ENCODE measurements around the gene RAD9A. TPM values are rescaled to one million over a fixed set of nuclear protein-coding genes. Genes with fewer than 3 reads are reported as not detected.

Gene RAD9A
- total and polyA plus RNA-seq, 9 of the 15 experiments (the other 6 are each of a cell fraction or from before 2014, with no cell fraction given), result 1.4 to 41.2 (median 16.1) TPM

DNA sequence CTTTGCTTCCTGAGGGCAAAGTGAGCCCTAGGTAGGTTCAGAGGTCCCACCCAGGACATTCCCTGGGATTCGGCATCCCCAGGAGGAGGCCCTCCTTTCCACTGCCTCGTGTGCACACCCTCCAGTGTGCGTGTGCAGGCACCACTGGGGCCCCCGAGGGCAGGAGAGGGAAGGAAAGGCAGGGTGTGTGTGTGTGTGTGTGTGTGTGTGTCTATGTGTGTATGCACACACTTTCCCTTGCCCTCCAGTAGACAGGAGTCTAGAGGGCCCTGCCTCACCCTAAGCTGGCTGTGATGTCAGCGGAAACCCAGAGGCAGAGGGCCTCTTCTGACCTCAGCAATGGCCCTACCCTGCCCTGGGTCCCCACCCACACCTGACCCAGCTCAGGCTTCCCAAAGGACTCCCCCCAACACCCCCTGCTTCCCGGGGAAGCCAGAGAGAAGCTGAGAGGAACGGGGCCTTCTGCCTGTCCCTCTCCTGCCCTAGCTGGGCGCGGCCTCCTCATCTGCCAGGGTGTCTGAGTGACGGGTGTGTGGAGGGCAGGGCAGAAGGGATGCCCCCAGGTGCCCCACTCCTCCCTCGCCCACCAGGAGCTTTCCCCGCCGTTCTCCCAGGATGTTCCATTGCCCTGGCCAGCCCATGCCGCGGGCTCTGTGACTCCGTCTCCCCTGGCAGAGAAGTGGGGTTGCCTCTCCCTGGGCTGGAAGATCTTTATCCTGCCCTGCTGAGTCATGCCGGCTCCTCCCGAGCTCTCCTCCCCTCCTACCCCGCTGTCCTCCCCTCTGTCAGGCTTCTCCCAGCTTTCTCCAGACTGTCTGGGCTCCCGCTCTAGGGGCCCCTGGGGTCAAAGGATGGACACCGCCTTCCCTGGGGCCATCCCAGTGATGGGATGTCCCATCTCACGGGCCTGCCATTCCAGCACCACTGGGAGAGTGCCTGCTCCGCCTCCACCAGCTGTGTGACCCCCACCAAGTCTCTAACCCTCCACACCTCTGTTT, 12.4 kb upstream of the RAD9A start (continued):
- TF ChIP-seq DDX20 (tag; IDR thresholded peaks at IDR 0.05; ENCODE audit: low read depth), result no peak
- no peak for TF ChIP-seq STAG1 (CRISPR knock-in tag; IDR thresholded peaks at IDR 0.05; ENCODE audit: borderline replicate concordance)
- TF ChIP-seq, protein P1, sequence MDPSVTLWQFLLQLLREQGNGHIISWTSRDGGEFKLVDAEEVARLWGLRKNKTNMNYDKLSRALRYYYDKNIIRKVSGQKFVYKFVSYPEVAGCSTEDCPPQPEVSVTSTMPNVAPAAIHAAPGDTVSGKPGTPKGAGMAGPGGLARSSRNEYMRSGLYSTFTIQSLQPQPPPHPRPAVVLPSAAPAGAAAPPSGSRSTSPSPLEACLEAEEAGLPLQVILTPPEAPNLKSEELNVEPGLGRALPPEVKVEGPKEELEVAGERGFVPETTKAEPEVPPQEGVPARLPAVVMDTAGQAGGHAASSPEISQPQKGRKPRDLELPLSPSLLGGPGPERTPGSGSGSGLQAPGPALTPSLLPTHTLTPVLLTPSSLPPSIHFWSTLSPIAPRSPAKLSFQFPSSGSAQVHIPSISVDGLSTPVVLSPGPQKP (CRISPR knock-in tag; IDR thresholded peaks at IDR 0.05), result no peak
- peak; percentile 80; the same call in 1 of the 2 replicates for TF ChIP-seq BACH1 (tag; IDR thresholded peaks at IDR 0.05)
- TF ChIP-seq HDAC1 (IDR thresholded peaks at IDR 0.05), result 0 out of 4 replicates have a peak, but pooled peaks of 1 of the 2 experiments have one; percentile 58
- TF ChIP-seq, protein P2, sequence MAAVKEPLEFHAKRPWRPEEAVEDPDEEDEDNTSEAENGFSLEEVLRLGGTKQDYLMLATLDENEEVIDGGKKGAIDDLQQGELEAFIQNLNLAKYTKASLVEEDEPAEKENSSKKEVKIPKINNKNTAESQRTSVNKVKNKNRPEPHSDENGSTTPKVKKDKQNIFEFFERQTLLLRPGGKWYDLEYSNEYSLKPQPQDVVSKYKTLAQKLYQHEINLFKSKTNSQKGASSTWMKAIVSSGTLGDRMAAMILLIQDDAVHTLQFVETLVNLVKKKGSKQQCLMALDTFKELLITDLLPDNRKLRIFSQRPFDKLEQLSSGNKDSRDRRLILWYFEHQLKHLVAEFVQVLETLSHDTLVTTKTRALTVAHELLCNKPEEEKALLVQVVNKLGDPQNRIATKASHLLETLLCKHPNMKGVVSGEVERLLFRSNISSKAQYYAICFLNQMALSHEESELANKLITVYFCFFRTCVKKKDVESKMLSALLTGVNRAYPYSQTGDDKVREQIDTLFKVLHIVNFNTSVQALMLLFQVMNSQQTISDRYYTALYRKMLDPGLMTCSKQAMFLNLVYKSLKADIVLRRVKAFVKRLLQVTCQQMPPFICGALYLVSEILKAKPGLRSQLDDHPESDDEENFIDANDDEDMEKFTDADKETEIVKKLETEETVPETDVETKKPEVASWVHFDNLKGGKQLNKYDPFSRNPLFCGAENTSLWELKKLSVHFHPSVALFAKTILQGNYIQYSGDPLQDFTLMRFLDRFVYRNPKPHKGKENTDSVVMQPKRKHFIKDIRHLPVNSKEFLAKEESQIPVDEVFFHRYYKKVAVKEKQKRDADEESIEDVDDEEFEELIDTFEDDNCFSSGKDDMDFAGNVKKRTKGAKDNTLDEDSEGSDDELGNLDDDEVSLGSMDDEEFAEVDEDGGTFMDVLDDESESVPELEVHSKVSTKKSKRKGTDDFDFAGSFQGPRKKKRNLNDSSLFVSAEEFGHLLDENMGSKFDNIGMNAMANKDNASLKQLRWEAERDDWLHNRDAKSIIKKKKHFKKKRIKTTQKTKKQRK (IDR thresholded peaks at IDR 0.05; ENCODE audit: borderline replicate concordance, low read depth, low read length), result no peak
- no peak for TF ChIP-seq FOXA1 (IDR thresholded peaks at IDR 0.05; ENCODE audit: borderline replicate concordance)
- TF ChIP-seq, protein P3, sequence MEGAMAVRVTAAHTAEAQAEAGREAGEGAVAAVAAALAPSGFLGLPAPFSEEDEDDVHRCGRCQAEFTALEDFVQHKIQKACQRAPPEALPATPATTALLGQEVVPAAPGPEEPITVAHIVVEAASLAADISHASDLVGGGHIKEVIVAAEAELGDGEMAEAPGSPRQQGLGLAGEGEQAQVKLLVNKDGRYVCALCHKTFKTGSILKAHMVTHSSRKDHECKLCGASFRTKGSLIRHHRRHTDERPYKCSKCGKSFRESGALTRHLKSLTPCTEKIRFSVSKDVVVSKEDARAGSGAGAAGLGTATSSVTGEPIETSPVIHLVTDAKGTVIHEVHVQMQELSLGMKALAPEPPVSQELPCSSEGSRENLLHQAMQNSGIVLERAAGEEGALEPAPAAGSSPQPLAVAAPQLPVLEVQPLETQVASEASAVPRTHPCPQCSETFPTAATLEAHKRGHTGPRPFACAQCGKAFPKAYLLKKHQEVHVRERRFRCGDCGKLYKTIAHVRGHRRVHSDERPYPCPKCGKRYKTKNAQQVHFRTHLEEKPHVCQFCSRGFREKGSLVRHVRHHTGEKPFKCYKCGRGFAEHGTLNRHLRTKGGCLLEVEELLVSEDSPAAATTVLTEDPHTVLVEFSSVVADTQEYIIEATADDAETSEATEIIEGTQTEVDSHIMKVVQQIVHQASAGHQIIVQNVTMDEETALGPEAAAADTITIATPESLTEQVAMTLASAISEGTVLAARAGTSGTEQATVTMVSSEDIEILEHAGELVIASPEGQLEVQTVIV (CRISPR knock-in tag; IDR thresholded peaks at IDR 0.05; ENCODE audit: borderline replicate concordance), result no peak
- TF ChIP-seq, protein P4, sequence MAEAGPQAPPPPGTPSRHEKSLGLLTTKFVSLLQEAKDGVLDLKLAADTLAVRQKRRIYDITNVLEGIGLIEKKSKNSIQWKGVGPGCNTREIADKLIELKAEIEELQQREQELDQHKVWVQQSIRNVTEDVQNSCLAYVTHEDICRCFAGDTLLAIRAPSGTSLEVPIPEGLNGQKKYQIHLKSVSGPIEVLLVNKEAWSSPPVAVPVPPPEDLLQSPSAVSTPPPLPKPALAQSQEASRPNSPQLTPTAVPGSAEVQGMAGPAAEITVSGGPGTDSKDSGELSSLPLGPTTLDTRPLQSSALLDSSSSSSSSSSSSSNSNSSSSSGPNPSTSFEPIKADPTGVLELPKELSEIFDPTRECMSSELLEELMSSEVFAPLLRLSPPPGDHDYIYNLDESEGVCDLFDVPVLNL (CRISPR knock-in tag; IDR thresholded peaks at IDR 0.05; ENCODE audit: low read depth), result no peak
- no peak for TF ChIP-seq ZNF347 (CRISPR knock-in tag; IDR thresholded peaks at IDR 0.05; ENCODE audit: low read depth)
- peak; percentile 53; the same call in 1 of the 2 replicates for TF ChIP-seq ZNF212 (CRISPR knock-in tag; IDR thresholded peaks at IDR 0.05)
- TF ChIP-seq, protein P5, sequence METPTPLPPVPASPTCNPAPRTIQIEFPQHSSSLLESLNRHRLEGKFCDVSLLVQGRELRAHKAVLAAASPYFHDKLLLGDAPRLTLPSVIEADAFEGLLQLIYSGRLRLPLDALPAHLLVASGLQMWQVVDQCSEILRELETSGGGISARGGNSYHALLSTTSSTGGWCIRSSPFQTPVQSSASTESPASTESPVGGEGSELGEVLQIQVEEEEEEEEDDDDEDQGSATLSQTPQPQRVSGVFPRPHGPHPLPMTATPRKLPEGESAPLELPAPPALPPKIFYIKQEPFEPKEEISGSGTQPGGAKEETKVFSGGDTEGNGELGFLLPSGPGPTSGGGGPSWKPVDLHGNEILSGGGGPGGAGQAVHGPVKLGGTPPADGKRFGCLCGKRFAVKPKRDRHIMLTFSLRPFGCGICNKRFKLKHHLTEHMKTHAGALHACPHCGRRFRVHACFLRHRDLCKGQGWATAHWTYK (CRISPR knock-in tag; IDR thresholded peaks at IDR 0.05), result peak; percentile 85; the same call in 1 of the 2 replicates
- peak; percentile 75; the same call in 1 of the 2 replicates for TF ChIP-seq CTBP1 (IDR thresholded peaks at IDR 0.05; ENCODE audit: borderline replicate concordance)
- TF ChIP-seq, protein P6, sequence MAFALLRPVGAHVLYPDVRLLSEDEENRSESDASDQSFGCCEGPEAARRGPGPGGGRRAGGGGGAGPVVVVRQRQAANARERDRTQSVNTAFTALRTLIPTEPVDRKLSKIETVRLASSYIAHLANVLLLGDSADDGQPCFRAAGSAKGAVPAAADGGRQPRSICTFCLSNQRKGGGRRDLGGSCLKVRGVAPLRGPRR (CRISPR knock-in tag; IDR thresholded peaks at IDR 0.05), result 0 out of 2 replicates have a peak, but pooled peaks have one; percentile 24
- peak; percentile 18; the same call in 1 of the 2 replicates for TF ChIP-seq KLF1 (tag; IDR thresholded peaks at IDR 0.05)
